Activated CD4-positive, alpha-beta memory T cell treated with anti-CD3 and anti-CD28 coated beads, Interleukin-2, amount 10 ng/mL, durations not matched to agents 7 days and 5 days (primary cell): ENCODE measurements around the gene PSAP. TPM values are rescaled to one million over a fixed set of nuclear protein-coding genes. Genes with fewer than 3 reads are reported as not detected.

Experiments used
- CTCF ChIA-PET: fragments of 350-600 bp; sonication (Branson Sonifier 250); formaldehyde crosslinking; loops from one replicate; lab custom pipeline; 2021; ENCODE audit warnings: antibody characterized with exemption, inconsistent platforms; lab: Charles Lee
- POLR2A ChIA-PET: fragments of 350-600 bp; sonication (Branson Sonifier 250); formaldehyde crosslinking; loops from one replicate; lab custom pipeline; 2021; ENCODE audit warnings: antibody characterized with exemption; lab: Charles Lee
- DNase-seq: peaks from one replicate; pipeline ENCODE4 v3.0.0-alpha.2; 2020
- H3K27ac Mint-ChIP-seq: one replicate; pipeline ENCODE4 v1.8.0; 2021; ENCODE audit warnings: mild to moderate bottlenecking, mixed read lengths
- H3K27me3 Mint-ChIP-seq: one replicate; pipeline ENCODE4 v1.8.0; 2021; ENCODE audit warnings: mixed read lengths
- H3K36me3 Mint-ChIP-seq: one replicate; pipeline ENCODE4 v1.8.0; 2021; ENCODE audit warnings: low read depth, mixed read lengths
- H3K4me1 Mint-ChIP-seq: one replicate; pipeline ENCODE4 v1.8.0; 2021; ENCODE audit warnings: mixed read lengths
- H3K4me3 Mint-ChIP-seq: one replicate; pipeline ENCODE4 v1.8.0; 2021; ENCODE audit warnings: mild to moderate bottlenecking, mixed read lengths
- H3K9me3 Mint-ChIP-seq: one replicate; pipeline ENCODE4 v1.8.0; 2021; ENCODE audit warnings: mixed read lengths
- total RNA-seq, 2 experiments: library from RNA; stranded (reverse); gene quantifications; one replicate each; pipeline ENCODE4 v1.2.3, GENCODE V29; 2021

The PSAP gene
- total RNA-seq, 2 experiments from 2014 or later = 176 to 178 TPM

GRCh38 chr10:71795248-71795647, 55.8 kb downstream of the PSAP start:
- Mint-ChIP-seq H3K9me3 (no peaks in the 10 kb centered on the region), H3K36me3 (no peaks in the 10 kb centered on the region), H3K27ac (no peak overlapping the region), H3K27me3 (no peaks in the 10 kb centered on the region), H3K4me1 (peaks cover 12% of the 10 kb centered on the region), H3K4me3 (no peak overlapping the region)
- CTCF ChIA-PET = no interaction called here
- POLR2A ChIA-PET = no interaction called here
- no peak for DNase-seq

GRCh38 chr10:71790749-71791440, 60.2 kb downstream of the PSAP start:
- Mint-ChIP-seq H3K9me3 (no peaks in the 10 kb centered on the region), H3K4me1 (peaks cover 6% of the 10 kb centered on the region), H3K27ac (no peak overlapping the region), H3K27me3 (peaks cover 3% of the 10 kb centered on the region), H3K4me3 (no peak overlapping the region), H3K36me3 (no peaks in the 10 kb centered on the region)
- ChIA-PET POLR2A (no interaction called here), CTCF (no interaction called here)
- no peak for DNase-seq

GRCh38 chr10:71789871-71790270, 61.2 kb downstream of the PSAP start:
- no peak for DNase-seq
- Mint-ChIP-seq H3K36me3 (no peaks in the 10 kb centered on the region), H3K4me1 (peaks cover 6% of the 10 kb centered on the region), H3K27ac (no peak overlapping the region), H3K27me3 (peaks cover 3% of the 10 kb centered on the region), H3K9me3 (no peaks in the 10 kb centered on the region), H3K4me3 (no peak overlapping the region)
- CTCF ChIA-PET = no interaction called here
- POLR2A ChIA-PET = no interaction called here

GRCh38 chr10:71788954-71789353, 62.1 kb downstream of the PSAP start:
- H3K27me3 Mint-ChIP-seq = peaks cover 3% of the 10 kb centered on the region
- DNase-seq = no peak
- peaks cover 6% of the 10 kb centered on the region for H3K4me1 Mint-ChIP-seq
- no peak overlapping the region for H3K4me3 Mint-ChIP-seq
- H3K36me3 Mint-ChIP-seq = no peaks in the 10 kb centered on the region
- H3K9me3 Mint-ChIP-seq = no peaks in the 10 kb centered on the region
- POLR2A ChIA-PET = no interaction called here
- CTCF ChIA-PET = no interaction called here
- no peak overlapping the region for H3K27ac Mint-ChIP-seq

GRCh38 chr10:71784679-71785272, 66.3 kb downstream of the PSAP start:
- ChIA-PET CTCF (no interaction called here), POLR2A (no interaction called here)
- no peaks in the 10 kb centered on the region for H3K36me3 Mint-ChIP-seq
- no peak overlapping the region for H3K4me3 Mint-ChIP-seq
- DNase-seq = no peak
- H3K27ac Mint-ChIP-seq = no peak overlapping the region
- no peaks in the 10 kb centered on the region for H3K9me3 Mint-ChIP-seq
- peaks cover 3% of the 10 kb centered on the region for H3K27me3 Mint-ChIP-seq
- H3K4me1 Mint-ChIP-seq = peaks cover 17% of the 10 kb centered on the region

- no peaks in the 10 kb centered on the region for H3K9me3 Mint-ChIP-seq
- peaks cover 3% of the 10 kb centered on the region for H3K27me3 Mint-ChIP-seq
- DNase-seq = no peak
- POLR2A ChIA-PET = no interaction called here
- H3K4me3 Mint-ChIP-seq = no peak overlapping the region
- no peak overlapping the region for H3K27ac Mint-ChIP-seq
- no peaks in the 10 kb centered on the region for H3K36me3 Mint-ChIP-seq
- CTCF ChIA-PET = interaction anchor here (1.9 kb wide), 1 partner anchor 11 kb away, joined by 5 read pairs; the partner anchor contains the start of gene VSIR
- peaks cover 23% of the 10 kb centered on the region for H3K4me1 Mint-ChIP-seq
These were observed 67.0 kb downstream of the PSAP start for GRCh38 chr10:71783917-71784678.

GRCh38 chr10:71782917-71783490, 68.0 kb downstream of the PSAP start:
- no peak for DNase-seq
- Mint-ChIP-seq H3K4me1 (peaks cover 29% of the 10 kb centered on the region), H3K27ac (no peak overlapping the region), H3K9me3 (no peaks in the 10 kb centered on the region), H3K27me3 (peaks cover 3% of the 10 kb centered on the region), H3K4me3 (no peak overlapping the region), H3K36me3 (no peaks in the 10 kb centered on the region)
- ChIA-PET CTCF (interaction anchor here (0.6 to 1.9 kb wide), 2 partner anchors 10 to 118 kb away, joined by 3 to 5 read pairs; partner anchors contain the start of gene VSIR), POLR2A (interaction anchor here (1.3 kb wide), 1 partner anchor 10 kb away, joined by 3 read pairs; the partner anchor contains the start of gene VSIR)

- CTCF ChIA-PET = interaction anchor here (0.6 to 1.9 kb wide), 2 partner anchors 9 to 117 kb away, joined by 3 to 5 read pairs; partner anchors contain the start of gene VSIR
- Mint-ChIP-seq H3K4me1 (peaks cover 34% of the 10 kb centered on the region), H3K27ac (no peak overlapping the region), H3K27me3 (peaks cover 2% of the 10 kb centered on the region), H3K4me3 (no peak overlapping the region), H3K36me3 (peaks cover 2% of the 10 kb centered on the region), H3K9me3 (peaks cover 4% of the 10 kb centered on the region)
- no peak for DNase-seq
- POLR2A ChIA-PET = interaction anchor here (1.3 kb wide), 1 partner anchor 10 kb away, joined by 3 read pairs; the partner anchor contains the start of gene VSIR
These were observed 68.7 kb downstream of the PSAP start for GRCh38 chr10:71782221-71782916.

GRCh38 chr10:71780719-71781118, 70.3 kb downstream of the PSAP start:
- Mint-ChIP-seq H3K4me1 (peaks cover 50% of the 10 kb centered on the region), H3K27ac (no peak overlapping the region), H3K4me3 (no peak overlapping the region), H3K9me3 (peaks cover 5% of the 10 kb centered on the region), H3K27me3 (no peaks in the 10 kb centered on the region), H3K36me3 (peaks cover 3% of the 10 kb centered on the region)
- DNase-seq = no peak
- POLR2A ChIA-PET = no interaction called here
- CTCF ChIA-PET = interaction anchor here (0.8 to 2.2 kb wide), 2 partner anchors 31 to 83 kb away, joined by 3 to 5 read pairs; no protein-coding TSS in a partner anchor

GRCh38 chr10:71780156-71780555, 70.9 kb downstream of the PSAP start:
- no peak overlapping the region for H3K27ac Mint-ChIP-seq
- H3K36me3 Mint-ChIP-seq = peaks cover 3% of the 10 kb centered on the region
- no peak overlapping the region for H3K4me3 Mint-ChIP-seq
- H3K4me1 Mint-ChIP-seq = peaks cover 56% of the 10 kb centered on the region
- CTCF ChIA-PET = interaction anchor here (2.2 kb wide), 1 partner anchor 31 kb away, joined by 5 read pairs; no protein-coding TSS in a partner anchor
- POLR2A ChIA-PET = interaction anchor here (1.3 kb wide), 1 partner anchor 82 kb away, joined by 3 read pairs; no protein-coding TSS in a partner anchor
- peaks cover 5% of the 10 kb centered on the region for H3K9me3 Mint-ChIP-seq
- H3K27me3 Mint-ChIP-seq = no peaks in the 10 kb centered on the region
- DNase-seq = no peak

GRCh38 chr10:71779641-71780040, 71.4 kb downstream of the PSAP start:
- Mint-ChIP-seq H3K4me3 (no peak overlapping the region), H3K27ac (peak overlapping the region; percentile 61), H3K27me3 (no peaks in the 10 kb centered on the region), H3K9me3 (peaks cover 5% of the 10 kb centered on the region), H3K4me1 (peaks cover 60% of the 10 kb centered on the region), H3K36me3 (peaks cover 3% of the 10 kb centered on the region)
- POLR2A ChIA-PET = interaction anchor here (1.3 kb wide), 1 partner anchor 81 kb away, joined by 3 read pairs; no protein-coding TSS in a partner anchor
- CTCF ChIA-PET = interaction anchor here (2.2 kb wide), 1 partner anchor 32 kb away, joined by 5 read pairs; no protein-coding TSS in a partner anchor
- DNase-seq = peak; percentile 62
